ENCODE measurements around the gene BAX. TPM values are rescaled to one million over a fixed set of nuclear protein-coding genes. Genes with fewer than 3 reads are reported as not detected.
"Not testable (repeated sequence)": the region's sequence is repeated elsewhere in the genome, so short reads cannot be mapped to it uniquely, and the experiment has no call there.

Gene BAX
- total and polyA plus RNA-seq, 12 donors, result 18.1 to 79.0 (median 48.8) TPM

GRCh38 chr19:48907671-48908070 lies 47.0 kb upstream of the BAX start:
- Histone ChIP-seq H3K4me1 (replicated peaks in 1 of 2) (no peaks in the 10 kb centered on the region), H3K27me3 (no peaks in the 10 kb centered on the region), H3K36me3 (replicated peaks in 1 of 2) (peaks cover 0 to 66% of the 10 kb centered on the region in 2 donors), H3K27ac (no peak overlapping the region), H3K4me3 (no peak overlapping the region), H3K9me3 (replicated peaks in 1 of 3) (no peaks in the 10 kb centered on the region)
- intact Hi-C loops (cut with DNase I), result no loop called here
- DNase-seq, result no peak
- TF ChIP-seq POLR2A (IDR thresholded peaks at IDR 0.05) (no peak), CTCF (IDR thresholded peaks at IDR 0.05) (no peak)
- 74 to 88% (median 75%) methylated on average over 13 to 14 of the region's 14 CpGs for WGBS, 4 donors

GRCh38 chr19:48909424-48910077 lies 45.1 kb upstream of the BAX start:
- intact Hi-C loops (cut with DNase I); H3K4me3 ChIP-seq; H3K4me1 ChIP-seq (replicated peaks in 1 of 2); H3K27ac ChIP-seq; H3K27me3 ChIP-seq; H3K9me3 ChIP-seq (replicated peaks in 1 of 3); DNase-seq: not testable (repeated sequence)
- 88 to 95% (median 91%) methylated on average over 11 of the region's 11 CpGs for WGBS, 4 donors
- H3K36me3 ChIP-seq (replicated peaks in 1 of 2), result peaks cover 0 to 81% of the 10 kb centered on the region in 2 donors

- 88 to 97% (median 94%) methylated on average over 2 of the region's 2 CpGs for WGBS, 4 donors
- H3K36me3 ChIP-seq (replicated peaks in 1 of 2), result peaks cover 0 to 79% of the 10 kb centered on the region in 2 donors
- intact Hi-C loops (cut with DNase I), result no loop called here
Measured at GRCh38 chr19:48910803-48911202, 43.9 kb upstream of the BAX start.

GRCh38 chr19:48913114-48913889 lies 41.4 kb upstream of the BAX start:
- H3K4me3 ChIP-seq, result no peak overlapping the region
- 92 to 98% (median 95%) methylated on average over 7 to 9 of the region's 9 CpGs for WGBS, 4 donors
- H3K27ac ChIP-seq, result no peak overlapping the region
- no peaks in the 10 kb centered on the region for H3K27me3 ChIP-seq
- TF ChIP-seq CTCF (IDR thresholded peaks at IDR 0.05), result no peak
- TF ChIP-seq POLR2A (IDR thresholded peaks at IDR 0.05), result no peak
- H3K4me1 ChIP-seq (replicated peaks in 1 of 2), result no peaks in the 10 kb centered on the region
- DNase-seq, result no peak
- intact Hi-C loops (cut with DNase I), result no loop called here
- H3K36me3 ChIP-seq (replicated peaks in 1 of 2), result peaks cover 0 to 88% of the 10 kb centered on the region in 2 donors
- H3K9me3 ChIP-seq (replicated peaks in 1 of 3), result no peaks in the 10 kb centered on the region

More at GRCh38 chr19:48910803-48911202, 43.9 kb upstream of the BAX start:
- DNase-seq, result no peak
- Histone ChIP-seq H3K4me1 (replicated peaks in 1 of 2) (no peaks in the 10 kb centered on the region), H3K4me3 (no peak overlapping the region), H3K27ac (no peak overlapping the region), H3K27me3 (no peaks in the 10 kb centered on the region), H3K9me3 (replicated peaks in 1 of 3) (no peaks in the 10 kb centered on the region)
- TF ChIP-seq POLR2A (IDR thresholded peaks at IDR 0.05) (no peak), CTCF (IDR thresholded peaks at IDR 0.05) (no peak)

Data from adrenal gland (tissue), 12 donors.